Activated CD4-positive, alpha-beta T cell treated with anti-CD3 and anti-CD28 coated beads for 24 hours (primary cell): ENCODE data around the gene FOLR1.
"Not testable (repeated sequence)": the region's sequence is repeated elsewhere in the genome, so short reads cannot be mapped to it uniquely, and the experiment has no call there.

Experiments used
- DNase-seq, 2 donors: peaks; one replicate each; pipeline ENCODE4 v3.0.0-alpha.2; 2020; ENCODE audit warnings: low read depth in 2 of 2

Gene FOLR1

DNA sequence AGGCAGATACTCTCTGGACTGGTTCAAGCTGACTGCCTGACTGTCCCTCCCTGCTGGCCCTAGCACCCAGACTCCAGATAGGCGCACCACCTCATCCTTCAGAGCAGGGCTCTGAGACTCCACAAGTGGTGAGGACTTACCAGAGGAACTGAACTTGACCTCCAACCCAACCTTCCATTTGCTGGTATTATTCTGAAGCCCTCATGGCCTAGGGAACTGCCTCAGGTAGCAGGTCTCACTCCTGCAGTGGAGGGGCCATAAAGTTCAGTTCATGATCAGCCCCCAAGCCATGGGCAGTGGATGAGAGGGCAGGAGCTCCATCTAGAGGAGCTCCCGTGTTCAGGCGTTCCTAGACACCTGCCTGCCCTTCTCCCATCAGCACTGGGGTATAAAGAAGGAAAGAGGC is 10.4 kb upstream of the FOLR1 start:
- DNase-seq, result not testable (repeated sequence)

DNA sequence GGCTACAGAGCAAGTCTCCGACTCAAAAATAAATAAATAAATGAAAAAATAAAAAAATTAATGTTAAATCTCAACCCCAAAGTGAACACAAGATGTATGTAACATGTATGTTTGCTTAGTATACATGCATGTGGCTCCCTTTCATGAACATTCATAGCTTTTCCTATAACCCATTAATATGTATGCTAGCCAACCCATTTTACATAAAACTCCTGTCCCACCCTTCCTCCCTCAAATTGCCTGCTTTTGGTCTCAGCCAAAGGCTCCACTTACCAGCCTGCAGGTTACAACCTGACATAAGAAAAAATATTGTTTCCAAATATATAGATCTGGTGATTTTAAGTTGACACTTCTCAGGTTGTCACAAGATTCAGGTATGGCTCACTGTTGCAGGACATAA is 3.7 kb upstream of the FOLR1 start:
- DNase-seq, result no peak

DNA sequence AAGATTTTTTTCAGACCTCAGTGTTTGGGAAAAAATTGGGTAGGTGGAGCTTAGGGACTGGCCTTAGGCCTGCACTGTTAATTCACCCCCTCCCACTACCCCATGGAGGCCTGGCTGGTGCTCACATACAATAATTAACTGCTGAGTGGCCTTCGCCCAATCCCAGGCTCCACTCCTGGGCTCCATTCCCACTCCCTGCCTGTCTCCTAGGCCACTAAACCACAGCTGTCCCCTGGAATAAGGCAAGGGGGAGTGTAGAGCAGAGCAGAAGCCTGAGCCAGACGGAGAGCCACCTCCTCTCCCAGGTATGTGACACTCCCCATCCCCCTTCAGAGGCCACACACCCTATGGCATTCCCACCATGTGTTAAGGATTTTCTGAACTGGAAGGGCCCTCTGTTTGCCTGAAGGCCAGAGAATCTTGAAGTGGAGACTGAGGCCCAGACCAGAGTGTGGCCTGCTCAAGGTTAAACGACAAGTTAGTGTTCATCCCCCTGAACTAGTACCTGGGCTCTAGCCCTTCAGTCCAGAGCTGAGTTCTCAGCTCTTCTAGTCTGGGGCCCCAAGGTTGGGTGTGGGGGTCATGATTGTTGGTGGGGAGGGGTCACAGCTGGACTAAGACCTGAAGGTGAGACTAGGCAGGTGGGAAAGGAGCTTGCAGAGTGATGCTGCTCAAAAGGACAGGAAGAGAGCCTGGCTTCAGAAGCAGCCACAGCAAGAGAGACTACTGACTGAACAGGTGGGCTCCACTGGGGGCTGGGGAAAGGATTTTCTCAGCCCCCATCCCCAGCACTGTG is 2.3 kb upstream of the FOLR1 start:
- DNase-seq, result no peak

DNA sequence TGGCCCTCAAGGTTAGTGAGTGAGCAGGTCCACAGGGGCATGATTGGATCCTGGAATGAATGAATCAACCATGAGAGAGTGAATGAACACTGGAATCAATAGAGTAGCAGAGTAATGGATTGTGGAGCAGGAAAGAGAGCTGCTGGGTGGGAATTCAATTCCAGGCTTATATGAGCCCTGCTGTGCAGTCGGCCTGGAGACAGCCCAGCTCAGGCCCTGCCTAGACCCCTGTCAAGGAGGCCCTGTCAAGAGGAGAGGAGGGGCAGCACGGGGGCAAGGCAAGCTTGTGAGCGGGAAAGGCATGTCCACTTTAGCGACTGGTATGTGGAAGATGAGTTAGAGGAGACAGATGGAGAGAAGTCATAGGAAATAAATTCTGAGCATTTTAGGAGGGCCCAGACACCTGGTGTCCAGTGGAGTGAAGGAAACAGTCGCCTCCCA is 1.3 kb upstream of the FOLR1 start:
- DNase-seq, result no peak

DNA sequence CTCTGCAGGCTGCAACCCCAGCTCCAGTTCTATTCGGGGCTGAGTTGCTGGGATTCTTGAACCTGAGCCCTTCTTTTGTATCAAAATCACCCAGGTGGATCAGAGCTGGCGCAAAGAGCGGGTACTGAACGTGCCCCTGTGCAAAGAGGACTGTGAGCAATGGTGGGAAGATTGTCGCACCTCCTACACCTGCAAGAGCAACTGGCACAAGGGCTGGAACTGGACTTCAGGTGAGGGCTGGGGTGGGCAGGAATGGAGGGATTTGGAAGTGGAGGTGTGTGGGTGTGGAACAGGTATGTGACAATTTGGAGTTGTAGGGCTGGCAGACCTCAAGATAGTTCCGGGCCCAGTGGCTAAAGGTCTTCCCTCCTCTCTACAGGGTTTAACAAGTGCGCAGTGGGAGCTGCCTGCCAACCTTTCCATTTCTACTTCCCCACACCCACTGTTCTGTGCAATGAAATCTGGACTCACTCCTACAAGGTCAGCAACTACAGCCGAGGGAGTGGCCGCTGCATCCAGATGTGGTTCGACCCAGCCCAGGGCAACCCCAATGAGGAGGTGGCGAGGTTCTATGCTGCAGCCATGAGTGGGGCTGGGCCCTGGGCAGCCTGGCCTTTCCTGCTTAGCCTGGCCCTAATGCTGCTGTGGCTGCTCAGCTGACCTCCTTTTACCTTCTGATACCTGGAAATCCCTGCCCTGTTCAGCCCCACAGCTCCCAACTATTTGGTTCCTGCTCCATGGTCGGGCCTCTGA is 3.8 kb downstream of the FOLR1 start:
- DNase-seq, result no peak

DNA sequence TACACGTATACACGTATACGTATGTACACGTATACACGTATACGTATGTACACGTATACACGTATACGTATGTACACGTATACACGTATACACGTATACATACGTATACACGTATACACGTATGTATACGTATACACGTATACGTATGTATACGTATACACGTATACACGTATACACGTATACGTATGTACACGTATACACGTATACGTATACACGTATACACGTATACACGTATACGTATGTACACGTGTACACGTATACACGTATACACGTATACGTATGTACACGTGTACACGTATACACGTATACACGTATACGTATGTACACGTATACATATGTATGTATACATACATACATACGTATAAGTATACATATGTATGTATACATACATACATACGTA is 9.5 kb downstream of the FOLR1 start:
- not testable (repeated sequence) for DNase-seq

DNA sequence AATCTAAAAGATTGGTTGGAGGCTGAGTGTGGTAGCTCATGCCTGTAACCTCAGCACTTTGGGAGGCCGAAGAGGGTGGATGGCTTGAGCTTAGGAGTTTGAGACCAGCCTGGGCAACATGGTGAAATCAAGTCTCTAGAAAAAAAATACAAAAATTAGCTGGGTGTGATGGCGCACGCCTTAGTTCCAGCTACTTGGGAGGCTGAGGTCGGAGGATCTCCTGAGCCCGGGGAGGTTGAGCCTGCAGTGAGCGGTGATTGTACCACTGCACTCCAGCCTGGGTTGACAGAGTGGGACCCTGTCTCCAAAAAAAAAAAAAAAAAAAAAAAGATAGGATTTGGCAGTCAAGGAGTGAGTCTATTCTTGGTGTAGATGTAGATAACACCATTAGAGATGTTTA is 10.6 kb downstream of the FOLR1 start:
- no peak for DNase-seq

DNA sequence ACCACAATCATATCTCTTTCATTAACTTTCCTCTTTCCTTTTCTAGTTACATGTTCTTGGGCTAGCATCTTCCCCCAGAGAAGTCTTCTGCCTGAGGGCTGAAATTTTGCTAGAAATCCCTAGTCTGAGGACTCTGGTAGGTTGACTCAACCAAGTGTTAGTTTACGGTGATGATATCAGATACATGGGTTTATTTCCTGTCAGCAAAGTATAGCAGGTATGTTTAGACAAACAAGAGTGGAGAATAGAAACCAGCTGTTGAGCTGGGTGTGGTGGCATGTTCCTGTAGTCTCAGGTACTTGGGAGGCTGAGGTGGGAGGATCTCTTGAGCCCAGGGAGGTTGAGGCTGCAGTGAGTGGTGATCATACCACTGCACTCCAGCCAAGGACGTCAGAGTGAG is 11.2 kb downstream of the FOLR1 start:
- DNase-seq, result no peak

DNA sequence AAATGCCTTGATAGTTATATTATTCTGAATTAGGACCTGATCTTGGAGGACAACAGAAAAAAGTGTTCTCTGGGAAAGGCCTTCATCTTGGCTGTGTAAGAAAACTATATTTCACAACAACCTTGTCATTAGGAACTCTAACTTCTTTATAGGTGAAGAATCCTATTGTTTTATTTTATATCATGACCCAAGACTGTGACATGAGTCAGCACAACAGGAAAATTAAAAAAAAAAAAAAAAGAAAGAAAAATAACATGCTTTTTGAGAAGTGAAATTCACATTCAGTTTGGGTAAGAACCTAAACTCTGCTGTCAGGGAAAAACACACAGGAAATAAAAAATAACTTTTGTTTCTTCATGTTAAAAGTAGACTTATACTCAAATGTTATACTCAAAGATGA is 12.9 kb downstream of the FOLR1 start:
- DNase-seq, result no peak

DNA sequence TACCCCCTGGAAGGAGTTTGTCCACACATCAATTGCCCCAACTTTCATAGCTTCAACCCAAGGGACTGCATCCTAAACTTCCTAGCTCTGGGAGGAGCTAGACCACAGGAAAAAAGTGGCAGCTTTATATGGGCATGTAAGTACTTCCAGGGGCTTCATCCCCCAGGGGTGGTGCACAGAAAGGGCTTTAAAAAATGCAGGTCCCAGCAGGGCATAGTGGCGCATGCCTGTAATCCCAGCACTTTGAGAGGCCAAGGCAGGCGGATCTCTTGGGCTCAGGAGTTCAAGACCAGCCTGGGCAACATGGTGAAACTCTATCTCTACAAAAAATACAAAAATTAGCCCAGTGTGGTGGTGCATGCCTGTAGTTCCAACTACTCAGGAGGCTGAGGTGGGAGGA is 14.9 kb downstream of the FOLR1 start:
- not testable (repeated sequence) for DNase-seq

DNA sequence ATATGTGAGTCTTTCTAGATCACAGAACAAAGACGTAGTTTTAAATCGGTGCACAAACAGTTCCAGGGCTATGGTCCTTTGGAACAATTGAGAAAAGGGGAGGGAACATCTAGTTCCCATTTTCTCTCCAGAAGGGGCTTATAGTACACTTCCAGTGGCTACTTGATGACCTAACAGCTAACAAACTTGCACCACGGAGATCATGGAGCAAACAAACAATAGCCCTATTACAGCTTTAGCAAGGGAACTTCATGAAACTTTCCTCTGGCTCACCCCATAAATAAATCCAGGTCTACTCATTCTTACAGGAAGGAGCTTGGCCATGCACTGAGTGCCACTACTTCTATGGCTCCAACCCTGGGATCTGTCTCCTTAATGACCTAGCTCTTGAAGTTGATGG is 16.3 kb downstream of the FOLR1 start:
- no peak for DNase-seq

DNA sequence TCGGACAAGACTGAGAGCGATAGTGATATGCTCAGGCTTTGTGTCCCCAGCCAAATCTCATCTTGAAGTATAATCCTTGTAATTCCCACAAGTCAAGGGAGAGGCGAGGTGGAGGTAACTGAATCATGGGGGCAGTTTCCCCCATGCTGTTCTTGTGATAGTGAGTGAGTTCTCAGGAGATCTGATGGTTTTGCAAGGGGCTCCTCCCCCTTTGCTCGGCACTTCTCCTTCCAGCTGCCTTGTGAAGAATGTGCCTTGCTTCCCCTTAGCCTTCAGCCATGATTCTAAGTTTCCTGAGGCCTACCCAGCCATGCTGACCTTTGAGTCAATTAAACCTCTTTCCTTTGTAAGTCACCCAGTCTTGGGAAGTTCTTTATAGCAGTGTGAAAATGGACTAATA is 17.2 kb downstream of the FOLR1 start:
- no peak for DNase-seq

DNA sequence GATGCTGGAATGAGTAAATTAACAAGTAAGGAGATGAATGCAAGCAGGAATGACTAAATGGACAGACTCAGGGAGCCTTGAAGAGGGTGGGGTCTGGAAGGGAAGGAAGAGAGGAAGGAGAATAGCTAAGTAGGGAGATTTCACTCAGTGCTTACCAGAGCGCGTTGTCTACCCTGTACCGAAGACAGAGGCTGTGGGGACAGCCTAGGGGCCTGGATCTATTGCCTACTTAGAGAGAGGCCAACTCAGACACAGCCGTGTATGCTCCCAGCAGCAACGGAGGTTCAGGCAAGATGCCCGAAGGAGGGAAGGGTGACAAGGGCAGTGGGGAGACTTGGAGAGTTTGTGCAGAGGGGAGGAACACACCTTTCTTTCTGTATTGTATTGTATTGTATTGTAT is 24.7 kb downstream of the FOLR1 start, which contains the start of gene FOLR2:
Gene FOLR2, plus strand, starts transcription at position 157 of the 400 bp plus-strand sequence. CDS start 1,791 bp downstream, outside the sequence.
- DNase-seq, result no peak

DNA sequence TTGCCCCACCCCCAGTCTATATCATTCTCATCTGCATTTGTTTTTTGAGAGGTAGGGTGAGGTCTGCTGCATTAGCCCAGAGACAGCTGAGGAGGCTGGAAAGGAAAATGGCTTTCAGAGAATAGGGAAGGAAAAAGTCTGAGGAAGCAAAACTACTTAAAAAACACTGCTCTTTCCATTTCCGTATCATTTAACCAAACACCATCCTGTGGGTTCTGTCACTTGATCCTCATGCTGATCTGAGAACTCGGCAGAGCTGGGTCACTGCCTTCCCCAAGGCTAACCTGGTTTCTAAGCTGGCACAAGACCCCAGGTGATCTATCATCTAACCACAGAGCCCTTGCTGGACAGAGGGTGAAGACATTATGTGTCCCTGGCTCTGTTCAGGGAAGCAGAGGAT is 25.9 kb downstream of the FOLR1 start:
- no peak for DNase-seq

DNA sequence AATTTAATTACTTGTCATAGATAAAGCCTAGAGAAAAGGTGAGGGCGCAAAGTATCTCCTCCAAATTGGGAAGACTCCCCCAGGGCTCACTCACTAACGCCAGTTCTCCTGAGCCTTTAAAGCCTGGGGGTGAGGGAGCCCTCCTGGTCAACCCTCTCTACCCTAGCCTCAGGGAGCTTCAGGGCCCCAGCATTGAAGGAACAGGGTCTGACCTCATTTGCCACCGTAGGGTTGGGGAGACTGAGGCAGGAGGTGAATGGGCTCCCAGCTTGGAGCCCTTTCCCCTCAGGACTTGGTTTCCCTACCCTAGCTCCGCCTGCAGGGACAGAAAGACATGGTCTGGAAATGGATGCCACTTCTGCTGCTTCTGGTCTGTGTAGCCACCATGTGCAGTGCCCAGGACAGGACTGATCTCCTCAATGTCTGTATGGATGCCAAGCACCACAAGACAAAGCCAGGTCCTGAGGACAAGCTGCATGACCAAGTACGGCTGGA is 26.4 kb downstream of the FOLR1 start:
- no peak for DNase-seq

DNA sequence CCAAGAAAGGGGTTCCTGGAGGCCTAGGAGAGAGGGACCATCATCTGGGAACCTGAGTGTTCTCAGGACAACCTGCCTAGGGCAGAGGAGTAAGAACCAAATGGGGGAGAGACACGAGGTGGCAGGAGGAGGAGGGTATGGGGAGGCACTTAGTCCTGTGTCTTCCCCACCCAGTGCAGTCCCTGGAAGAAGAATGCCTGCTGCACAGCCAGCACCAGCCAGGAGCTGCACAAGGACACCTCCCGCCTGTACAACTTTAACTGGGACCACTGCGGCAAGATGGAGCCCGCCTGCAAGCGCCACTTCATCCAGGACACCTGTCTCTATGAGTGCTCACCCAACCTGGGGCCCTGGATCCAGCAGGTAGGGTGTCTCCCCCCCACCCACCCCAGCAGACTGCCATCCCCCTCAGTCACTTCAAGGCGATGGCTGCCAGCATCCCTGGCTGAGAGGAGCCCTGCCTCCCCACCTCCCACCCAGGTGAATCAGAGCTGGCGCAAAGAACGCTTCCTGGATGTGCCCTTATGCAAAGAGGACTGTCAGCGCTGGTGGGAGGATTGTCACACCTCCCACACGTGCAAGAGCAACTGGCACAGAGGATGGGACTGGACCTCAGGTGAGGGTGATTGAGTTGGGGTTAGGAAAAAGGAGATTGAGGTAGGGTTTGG is 28.9 kb downstream of the FOLR1 start:
- DNase-seq, result no peak

DNA sequence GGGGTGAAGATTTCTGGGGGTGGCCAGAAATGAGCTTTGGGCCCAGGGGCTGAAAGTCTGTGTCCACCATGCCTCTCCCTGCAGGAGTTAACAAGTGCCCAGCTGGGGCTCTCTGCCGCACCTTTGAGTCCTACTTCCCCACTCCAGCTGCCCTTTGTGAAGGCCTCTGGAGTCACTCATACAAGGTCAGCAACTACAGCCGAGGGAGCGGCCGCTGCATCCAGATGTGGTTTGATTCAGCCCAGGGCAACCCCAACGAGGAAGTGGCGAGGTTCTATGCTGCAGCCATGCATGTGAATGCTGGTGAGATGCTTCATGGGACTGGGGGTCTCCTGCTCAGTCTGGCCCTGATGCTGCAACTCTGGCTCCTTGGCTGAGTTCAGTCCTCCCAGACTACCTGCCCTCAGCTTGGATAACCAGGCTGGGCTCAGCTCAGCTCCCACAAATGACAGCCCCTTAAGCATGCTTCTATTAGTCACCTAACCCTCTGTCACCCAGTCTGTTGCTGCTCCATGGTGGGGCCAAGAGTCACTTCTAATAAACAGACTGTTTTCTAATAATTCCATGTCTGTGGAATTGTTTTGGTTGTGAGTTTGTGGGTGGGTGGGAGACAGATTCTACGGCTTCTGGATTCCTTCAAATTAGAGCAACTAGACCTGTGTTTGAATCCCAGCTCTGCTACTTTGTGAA is 29.6 kb downstream of the FOLR1 start:
- no peak for DNase-seq

DNA sequence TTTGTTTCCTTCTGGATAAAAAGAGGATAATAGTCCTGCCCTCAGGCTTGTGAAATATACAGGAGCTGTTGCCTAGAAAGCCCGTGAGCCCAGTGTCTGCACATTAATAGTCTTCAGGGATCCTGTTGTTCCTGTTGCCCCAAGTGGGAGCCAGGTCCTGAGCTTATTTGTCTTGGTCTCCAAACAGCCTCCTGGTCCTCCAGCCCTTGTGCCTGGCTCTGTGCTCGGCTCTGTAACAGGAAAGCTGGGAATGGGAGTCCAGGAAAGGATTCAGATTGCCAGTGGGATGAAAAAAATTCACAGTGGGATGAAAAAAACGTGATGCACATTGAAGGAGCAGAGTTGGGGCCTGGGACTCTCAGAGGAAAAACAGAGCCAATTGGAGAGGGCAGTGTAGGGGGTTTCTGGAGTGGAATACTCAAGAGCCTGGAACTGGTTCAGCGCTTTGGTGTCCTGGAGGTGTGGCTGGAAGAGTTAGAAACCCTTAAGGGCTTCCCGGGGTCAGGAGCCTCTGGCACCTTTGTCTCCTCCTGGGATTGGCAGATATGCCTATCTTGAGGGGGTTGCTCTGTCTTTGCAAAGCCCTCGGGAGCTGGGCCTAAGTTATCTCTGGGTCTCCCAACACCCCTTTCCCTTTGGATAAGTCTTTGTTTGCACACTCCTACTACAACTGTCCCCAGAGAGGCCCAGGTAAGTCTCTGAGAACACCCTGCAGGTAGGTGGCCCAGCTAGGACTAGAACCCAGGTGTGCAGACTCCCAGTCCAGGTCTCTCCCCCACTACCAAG is 30.4 kb downstream of the FOLR1 start:
- DNase-seq, result no peak

DNA sequence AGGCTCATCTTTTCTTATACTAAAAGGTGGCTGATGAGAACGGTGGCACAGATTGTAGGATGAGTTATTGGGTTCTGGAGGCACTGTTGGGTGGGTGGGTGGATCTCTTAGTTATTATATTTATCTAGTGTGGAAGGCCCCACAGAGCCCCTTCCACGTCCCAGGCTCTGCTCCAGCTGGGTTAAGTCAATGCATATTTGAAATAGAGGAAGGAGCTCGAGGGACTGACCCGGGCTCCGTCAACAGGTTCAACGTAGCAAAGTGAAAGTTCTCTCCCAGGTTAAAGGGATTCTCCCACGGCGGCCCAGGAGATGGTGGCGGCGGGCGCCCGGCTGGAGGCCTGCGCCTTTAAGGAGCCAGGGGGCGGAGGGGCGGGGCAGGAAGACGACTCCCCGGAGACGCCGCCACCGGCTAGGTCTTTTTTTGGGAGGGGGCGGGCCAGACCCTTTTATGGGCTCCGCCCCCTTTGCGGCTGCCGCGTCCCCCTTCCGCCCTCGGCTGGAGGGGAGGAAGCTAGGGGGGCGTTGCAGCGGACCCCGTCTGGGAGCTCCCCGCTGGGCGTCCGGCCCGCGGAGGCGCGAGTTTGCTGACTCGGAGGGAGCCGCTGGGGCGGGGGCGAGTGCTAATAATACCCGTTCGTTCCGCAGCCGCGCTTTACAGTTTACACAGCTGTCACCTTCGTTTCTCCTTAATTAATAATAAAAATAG is 31.1 kb downstream of the FOLR1 start:
- DNase-seq, result peak; percentile 91 to 92
